A549 (cell line): Measurements from ENCODE around the gene PRDM5. TPM values are rescaled to one million over a fixed set of nuclear protein-coding genes. Genes with fewer than 3 reads are reported as not detected.

Experiments used
- ATAC-seq, 2 experiments: fragments of 200-7000 bp in 1 of 2; fragments of >200 bp in 1 of 2; cut with Nextera tagmentation in 1 of 2; cut with Tn5 transposase in 1 of 2; 3 replicates each; pipeline versions ENCODE4 v1.8.0 to v1.9.1; 2018 to 2020; ENCODE audit warnings: mild to moderate bottlenecking in 1 of 2, moderate library complexity in 1 of 2
- CTCF ChIA-PET: fragments of 300-600 bp; sonication (Branson Sonifier 250); formaldehyde crosslinking; extraction: SDS; loops from one replicate; lab custom pipeline; 2021; ENCODE audit warnings: antibody characterized with exemption, inconsistent platforms; lab: Yijun Ruan, JAX
- POLR2A ChIA-PET: fragments of 350-600 bp; formaldehyde crosslinking; extraction: SDS; loops from one replicate; lab custom pipeline; 2021; ENCODE audit warnings: antibody characterized with exemption, inconsistent platforms; lab: Yijun Ruan, JAX
- DNase-seq, 2 experiments: peaks; one replicate each; pipeline versions ENCODE4 v3.0.0 to v3.0.0-alpha.2; 2011 to 2016; ENCODE audit warnings: low read depth in 1 of 2, low spot score in 1 of 2
- FAIRE-seq: peaks from 2 replicates; lab custom pipeline; 2011; peaks lifted over from hg19 to GRCh38; lab: Jason Lieb, UNC
- H3K27ac ChIP-seq, 2 experiments: fragments of >200 bp; sonication (Bioruptor Twin); formaldehyde crosslinking; 3 replicates each; pipeline ENCODE4 v1.5.1; 2016 to 2017
- H3K4me1 ChIP-seq: fragments of >200 bp; sonication (Bioruptor Twin); formaldehyde crosslinking; 3 replicates; pipeline ENCODE4 v1.6.1; 2016
- H3K4me2 ChIP-seq: fragments of >200 bp; sonication (Bioruptor Twin); formaldehyde crosslinking; 3 replicates; pipeline ENCODE4 v1.6.1; 2016
- H3K4me3 ChIP-seq: fragments of >200 bp; sonication (Bioruptor Twin); formaldehyde crosslinking; 3 replicates; pipeline ENCODE4 v1.5.1; 2016
- H3K9me3 ChIP-seq: fragments of >200 bp; sonication (Bioruptor Twin); formaldehyde crosslinking; 3 replicates; pipeline ENCODE4 v1.6.1; 2016
- CBX2 ChIP-seq: fragments of 200-600 bp; sonication (generic); IDR thresholded peaks from 2 replicates; pipeline ENCODE4 v1.6.1; 2016; ENCODE audit warnings: low read depth, mild to moderate bottlenecking, borderline replicate concordance
- CHD4 ChIP-seq: fragments of 200-600 bp; sonication (generic); IDR thresholded peaks from 2 replicates; pipeline ENCODE4 v1.6.1; 2016; ENCODE audit warnings: antibody characterized with exemption, mild to moderate bottlenecking, borderline replicate concordance
- EHMT2 ChIP-seq: fragments of 200-600 bp; sonication (generic); IDR thresholded peaks from 2 replicates; pipeline ENCODE4 v1.6.1; 2016; ENCODE audit warnings: antibody characterized with exemption, low read depth, mild to moderate bottlenecking, moderate library complexity
- EP300 ChIP-seq, 2 experiments: fragments of >200 bp; sonication (Bioruptor Twin); formaldehyde crosslinking; IDR thresholded peaks; 2 replicates in 1 of 2; 3 replicates in 1 of 2; pipeline ENCODE4 v1.6.1; 2016 to 2017
- FOXS1 ChIP-seq: fragments of 250-450 bp; sonication (Bioruptor Pico); IDR thresholded peaks from 2 replicates; pipeline ENCODE4 v1.5.0; 2020; ENCODE audit warnings: mild to moderate bottlenecking, moderate library complexity
- HEYL ChIP-seq: fragments of 250-450 bp; sonication (Bioruptor Pico); IDR thresholded peaks from 2 replicates; pipeline ENCODE4 v1.8.0; 2021; ENCODE audit warnings: mild to moderate bottlenecking, moderate library complexity
- HOXA7 ChIP-seq: fragments of 250-450 bp; sonication (Bioruptor Pico); IDR thresholded peaks from 2 replicates; pipeline ENCODE4 v1.5.0; 2020; ENCODE audit warnings: mild to moderate bottlenecking, moderate library complexity
- JUN ChIP-seq, 2 experiments: fragments of >200 bp; sonication (Bioruptor Twin); formaldehyde crosslinking; IDR thresholded peaks; 2 replicates in 1 of 2; 3 replicates in 1 of 2; pipeline ENCODE4 v1.6.1; 2016 to 2017
- KDM5A ChIP-seq: fragments of 200-600 bp; sonication (generic); IDR thresholded peaks from 2 replicates; pipeline ENCODE4 v1.6.1; 2016; ENCODE audit warnings: antibody characterized with exemption, mild to moderate bottlenecking
- MAFK ChIP-seq: fragments of 450-650 bp; IDR thresholded peaks from 2 replicates; pipeline ENCODE4 v1.6.1; 2014; ENCODE audit not compliant: partially characterized antibody
- NPAS2 ChIP-seq: fragments of 250-450 bp; sonication (Bioruptor Pico); IDR thresholded peaks from 2 replicates; pipeline ENCODE4 v1.8.0; 2022; ENCODE audit warnings: mild to moderate bottlenecking, moderate library complexity, borderline replicate concordance
- RARB ChIP-seq: fragments of 250-450 bp; sonication (Bioruptor Pico); IDR thresholded peaks from 2 replicates; pipeline ENCODE4 v1.8.0; 2021; ENCODE audit warnings: mild to moderate bottlenecking, moderate library complexity
- RCOR1 ChIP-seq: fragments of 150-350 bp; IDR thresholded peaks from 2 replicates; pipeline ENCODE4 v1.6.1; 2014; ENCODE audit warnings: antibody characterized with exemption, low read length, low read depth
- RNF2 ChIP-seq: fragments of 200-600 bp; sonication (generic); IDR thresholded peaks from 2 replicates; pipeline ENCODE4 v1.6.1; 2016; ENCODE audit warnings: low read depth, mild to moderate bottlenecking, antibody characterized with exemption, moderate library complexity, borderline replicate concordance
- TFCP2L1 ChIP-seq: fragments of 250-450 bp; sonication (Bioruptor Pico); IDR thresholded peaks from 2 replicates; pipeline ENCODE4 v1.5.0; 2021; ENCODE audit warnings: mild to moderate bottlenecking
- ZC3H11A ChIP-seq: fragments of 450-650 bp; IDR thresholded peaks from 2 replicates; pipeline ENCODE4 v1.6.1; 2014; ENCODE audit warnings: antibody characterized with exemption, mild to moderate bottlenecking
- ZSCAN20 ChIP-seq: fragments of 250-450 bp; sonication (Bioruptor Pico); IDR thresholded peaks from 2 replicates; pipeline ENCODE4 v1.8.0; 2022; ENCODE audit warnings: mild to moderate bottlenecking, moderate library complexity
- WGBS: methylation state at CpG from one replicate; pipeline ENCODE4 v1.1.6; 2017; ENCODE audit errors: missing lambda C conversion rate; 5-methylcytosine and 5-hydroxymethylcytosine counted together
- polyA plus RNA-seq, 4 experiments: library from polyadenylated mRNA; depleted of rRNA in 3 of 4; stranded (reverse); fragments of >200 nt; fragmentation: RNase III in 1 of 4; extraction: RNeasy Plus Mini Kit Qiagen cat#74134 plus additional on column Dnase treatment in 1 of 4; gene quantifications; 2 replicates in 3 of 4; 3 replicates in 1 of 4; pipeline ENCODE4 v1.2.3, GENCODE V29; 2011 to 2017
- TF ChIP-seq, protein P1 (sequence below): fragments of 200-600 bp; sonication (generic); IDR thresholded peaks from 2 replicates; pipeline ENCODE4 v1.6.1; 2016; ENCODE audit warnings: antibody characterized with exemption, mild to moderate bottlenecking, moderate library complexity
- TF ChIP-seq, protein P2 (sequence below): IDR thresholded peaks from 2 replicates; pipeline ENCODE4 v1.6.1; 2012
- TF ChIP-seq, protein P3 (sequence below): IDR thresholded peaks from 2 replicates; pipeline ENCODE4 v1.6.1; 2012
- TF ChIP-seq, protein P4 (sequence below): fragments of 250-450 bp; sonication (Bioruptor Pico); IDR thresholded peaks from 2 replicates; pipeline ENCODE4 v1.5.0; 2021; ENCODE audit warnings: mild to moderate bottlenecking, moderate library complexity, borderline replicate concordance

The PRDM5 gene
- polyA plus RNA-seq, 2 of the 4 experiments (the other 2 are of a cell fraction), result 6.5 to 12.9 TPM

DNA sequence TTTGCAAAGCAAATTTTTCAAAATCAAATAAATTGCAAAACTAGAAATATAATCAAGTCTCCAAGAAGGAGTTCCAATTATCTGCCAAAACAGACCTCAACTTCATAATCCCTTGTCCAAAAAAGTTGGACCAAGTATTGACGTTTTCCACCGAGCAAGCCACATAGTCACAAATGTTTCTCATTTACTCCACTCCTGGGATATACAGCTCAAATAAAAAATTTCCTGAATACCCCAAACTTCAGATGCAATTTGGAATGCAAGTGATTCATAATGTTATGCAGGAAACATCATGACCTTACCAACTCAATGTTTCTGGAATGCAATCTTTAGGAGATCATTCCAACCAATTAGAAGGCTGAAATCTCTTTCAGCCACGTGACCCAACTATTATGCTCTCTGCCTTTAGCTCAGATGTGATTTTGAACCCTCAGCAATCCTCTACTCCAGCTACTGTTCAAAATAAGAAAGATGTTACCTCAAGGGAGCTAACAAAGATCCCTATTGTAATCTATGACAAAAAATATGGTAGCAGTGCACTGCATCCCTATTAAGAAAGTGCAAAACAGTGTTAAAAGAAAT lies 72.4 kb downstream of the PRDM5 start:
- CTCF ChIA-PET, result interaction anchor here (1.3 kb wide), 1 partner anchor 8 kb away, joined by 3 read pairs; no protein-coding TSS in a partner anchor
- no peaks in the 10 kb centered on the region for H3K9me3 ChIP-seq
- H3K4me1 ChIP-seq, result no peaks in the 10 kb centered on the region
- TF ChIP-seq, protein P1, sequence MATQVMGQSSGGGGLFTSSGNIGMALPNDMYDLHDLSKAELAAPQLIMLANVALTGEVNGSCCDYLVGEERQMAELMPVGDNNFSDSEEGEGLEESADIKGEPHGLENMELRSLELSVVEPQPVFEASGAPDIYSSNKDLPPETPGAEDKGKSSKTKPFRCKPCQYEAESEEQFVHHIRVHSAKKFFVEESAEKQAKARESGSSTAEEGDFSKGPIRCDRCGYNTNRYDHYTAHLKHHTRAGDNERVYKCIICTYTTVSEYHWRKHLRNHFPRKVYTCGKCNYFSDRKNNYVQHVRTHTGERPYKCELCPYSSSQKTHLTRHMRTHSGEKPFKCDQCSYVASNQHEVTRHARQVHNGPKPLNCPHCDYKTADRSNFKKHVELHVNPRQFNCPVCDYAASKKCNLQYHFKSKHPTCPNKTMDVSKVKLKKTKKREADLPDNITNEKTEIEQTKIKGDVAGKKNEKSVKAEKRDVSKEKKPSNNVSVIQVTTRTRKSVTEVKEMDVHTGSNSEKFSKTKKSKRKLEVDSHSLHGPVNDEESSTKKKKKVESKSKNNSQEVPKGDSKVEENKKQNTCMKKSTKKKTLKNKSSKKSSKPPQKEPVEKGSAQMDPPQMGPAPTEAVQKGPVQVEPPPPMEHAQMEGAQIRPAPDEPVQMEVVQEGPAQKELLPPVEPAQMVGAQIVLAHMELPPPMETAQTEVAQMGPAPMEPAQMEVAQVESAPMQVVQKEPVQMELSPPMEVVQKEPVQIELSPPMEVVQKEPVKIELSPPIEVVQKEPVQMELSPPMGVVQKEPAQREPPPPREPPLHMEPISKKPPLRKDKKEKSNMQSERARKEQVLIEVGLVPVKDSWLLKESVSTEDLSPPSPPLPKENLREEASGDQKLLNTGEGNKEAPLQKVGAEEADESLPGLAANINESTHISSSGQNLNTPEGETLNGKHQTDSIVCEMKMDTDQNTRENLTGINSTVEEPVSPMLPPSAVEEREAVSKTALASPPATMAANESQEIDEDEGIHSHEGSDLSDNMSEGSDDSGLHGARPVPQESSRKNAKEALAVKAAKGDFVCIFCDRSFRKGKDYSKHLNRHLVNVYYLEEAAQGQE, result no peak
- TF ChIP-seq KDM5A (no peak), FOXS1 (CRISPR knock-in tag) (no peak), HOXA7 (CRISPR knock-in tag) (no peak), NPAS2 (CRISPR knock-in tag) (no peak), HEYL (no peak), JUN (IDR thresholded peaks at IDR 0.05) (no peak), RNF2 (no peak), RARB (CRISPR knock-in tag) (no peak), RCOR1 (no peak), ZSCAN20 (no peak), CBX2 (no peak), ZC3H11A (no peak), MAFK (no peak), EP300 (IDR thresholded peaks at IDR 0.05) (no peak), CHD4 (no peak), TFCP2L1 (CRISPR knock-in tag) (no peak)
- TF ChIP-seq, protein P2, sequence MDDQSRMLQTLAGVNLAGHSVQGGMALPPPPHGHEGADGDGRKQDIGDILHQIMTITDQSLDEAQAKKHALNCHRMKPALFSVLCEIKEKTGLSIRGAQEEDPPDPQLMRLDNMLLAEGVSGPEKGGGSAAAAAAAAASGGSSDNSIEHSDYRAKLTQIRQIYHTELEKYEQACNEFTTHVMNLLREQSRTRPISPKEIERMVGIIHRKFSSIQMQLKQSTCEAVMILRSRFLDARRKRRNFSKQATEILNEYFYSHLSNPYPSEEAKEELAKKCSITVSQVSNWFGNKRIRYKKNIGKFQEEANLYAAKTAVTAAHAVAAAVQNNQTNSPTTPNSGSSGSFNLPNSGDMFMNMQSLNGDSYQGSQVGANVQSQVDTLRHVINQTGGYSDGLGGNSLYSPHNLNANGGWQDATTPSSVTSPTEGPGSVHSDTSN, result no peak
- TF ChIP-seq, protein P3, sequence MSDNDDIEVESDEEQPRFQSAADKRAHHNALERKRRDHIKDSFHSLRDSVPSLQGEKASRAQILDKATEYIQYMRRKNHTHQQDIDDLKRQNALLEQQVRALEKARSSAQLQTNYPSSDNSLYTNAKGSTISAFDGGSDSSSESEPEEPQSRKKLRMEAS, result no peak
- TF ChIP-seq, protein P4, sequence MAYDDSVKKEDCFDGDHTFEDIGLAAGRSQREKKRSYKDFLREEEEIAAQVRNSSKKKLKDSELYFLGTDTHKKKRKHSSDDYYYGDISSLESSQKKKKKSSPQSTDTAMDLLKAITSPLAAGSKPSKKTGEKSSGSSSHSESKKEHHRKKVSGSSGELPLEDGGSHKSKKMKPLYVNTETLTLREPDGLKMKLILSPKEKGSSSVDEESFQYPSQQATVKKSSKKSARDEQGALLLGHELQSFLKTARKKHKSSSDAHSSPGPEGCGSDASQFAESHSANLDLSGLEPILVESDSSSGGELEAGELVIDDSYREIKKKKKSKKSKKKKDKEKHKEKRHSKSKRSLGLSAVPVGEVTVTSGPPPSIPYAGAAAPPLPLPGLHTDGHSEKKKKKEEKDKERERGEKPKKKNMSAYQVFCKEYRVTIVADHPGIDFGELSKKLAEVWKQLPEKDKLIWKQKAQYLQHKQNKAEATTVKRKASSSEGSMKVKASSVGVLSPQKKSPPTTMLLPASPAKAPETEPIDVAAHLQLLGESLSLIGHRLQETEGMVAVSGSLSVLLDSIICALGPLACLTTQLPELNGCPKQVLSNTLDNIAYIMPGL (CRISPR knock-in tag), result no peak
- TF ChIP-seq, all 56 proteins: peak for 0
- H3K4me3 ChIP-seq, result no peak overlapping the region
- ATAC-seq (no peak), FAIRE-seq (no peak), DNase-seq (no peak)
- no peak overlapping the region for H3K4me2 ChIP-seq
- 92% methylated on average over 3 of the region's 3 CpGs for WGBS
- no peak overlapping the region for H3K27ac ChIP-seq
- POLR2A ChIA-PET, result no interaction called here

- DNase-seq (no peak), FAIRE-seq (no peak), ATAC-seq (no peak)
- ChIA-PET POLR2A (no interaction called here), CTCF (no interaction called here)
- no peaks in the 10 kb centered on the region for H3K9me3 ChIP-seq
- H3K4me1 ChIP-seq, result no peaks in the 10 kb centered on the region
- 54% methylated on average over 2 of the region's 2 CpGs for WGBS
- H3K4me2 ChIP-seq, result no peak overlapping the region
- no peak for TF ChIP-seq EHMT2
- H3K4me3 ChIP-seq, result no peak overlapping the region
- H3K27ac ChIP-seq, result no peak overlapping the region
These were observed 75.4 kb downstream of the PRDM5 start for GRCh38 chr4:120847019-120847582.
